Activated T-cell treated with anti-CD3 and anti-CD28 coated beads, Interleukin-2, amount 50 U/mL, for 1 hour (primary cell): ENCODE data around the gene FOXK1.
A peak's percentile ranks its signal among the peaks of the same experiment; 100 is the strongest.
"Not testable (repeated sequence)": the region's sequence is repeated elsewhere in the genome, so short reads cannot be mapped to it uniquely, and the experiment has no call there.

Experiments used
- DNase-seq: peaks from one replicate; pipeline ENCODE4 v3.0.0-alpha.2; 2020

The FOXK1 gene

GRCh38 chr7:4802577-4802976 is 120.5 kb downstream of the FOXK1 start:
- DNase-seq = not testable (repeated sequence)

DNA sequence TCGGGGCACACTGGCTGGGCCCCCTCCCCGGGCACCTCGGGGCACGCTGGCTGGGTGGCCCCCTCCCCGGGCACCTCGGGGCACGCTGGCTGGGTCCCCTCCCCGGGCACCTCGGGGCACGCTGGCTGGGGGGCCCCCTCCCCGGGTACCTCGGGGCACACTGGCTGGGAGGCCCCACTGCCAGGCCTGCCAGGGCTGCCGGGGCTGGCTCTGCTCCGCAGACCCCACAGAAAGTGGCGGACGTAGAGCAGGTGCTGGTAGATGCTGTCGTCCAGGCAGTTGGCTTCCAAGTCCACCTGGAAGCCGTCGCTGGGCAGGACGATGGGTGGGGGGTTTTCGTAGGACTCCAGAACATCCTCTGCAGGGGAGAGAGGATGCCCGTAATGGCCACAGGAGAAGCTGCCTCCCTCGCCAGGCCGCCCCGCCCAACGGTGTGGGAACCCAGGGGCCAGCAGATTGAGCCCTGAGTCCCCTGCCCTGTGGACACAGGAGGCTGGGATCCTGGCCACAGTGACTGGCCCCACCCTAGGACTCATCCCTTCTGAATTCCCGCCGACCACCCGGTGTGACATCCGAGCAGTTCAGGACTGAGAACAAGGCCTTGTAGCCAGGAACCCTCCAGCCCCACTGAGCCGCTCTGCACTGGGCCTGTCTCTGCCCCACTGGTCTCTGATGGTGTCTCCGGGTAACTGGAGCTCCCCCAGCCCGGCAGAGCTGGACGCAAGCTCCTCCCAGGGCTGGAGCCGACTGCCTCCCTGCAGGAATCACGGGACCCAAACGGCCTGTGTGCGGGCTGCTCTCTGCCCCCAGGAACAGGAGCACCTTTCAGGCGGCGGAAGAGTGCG is 121.5 kb downstream of the FOXK1 start:
- no peak for DNase-seq

DNA sequence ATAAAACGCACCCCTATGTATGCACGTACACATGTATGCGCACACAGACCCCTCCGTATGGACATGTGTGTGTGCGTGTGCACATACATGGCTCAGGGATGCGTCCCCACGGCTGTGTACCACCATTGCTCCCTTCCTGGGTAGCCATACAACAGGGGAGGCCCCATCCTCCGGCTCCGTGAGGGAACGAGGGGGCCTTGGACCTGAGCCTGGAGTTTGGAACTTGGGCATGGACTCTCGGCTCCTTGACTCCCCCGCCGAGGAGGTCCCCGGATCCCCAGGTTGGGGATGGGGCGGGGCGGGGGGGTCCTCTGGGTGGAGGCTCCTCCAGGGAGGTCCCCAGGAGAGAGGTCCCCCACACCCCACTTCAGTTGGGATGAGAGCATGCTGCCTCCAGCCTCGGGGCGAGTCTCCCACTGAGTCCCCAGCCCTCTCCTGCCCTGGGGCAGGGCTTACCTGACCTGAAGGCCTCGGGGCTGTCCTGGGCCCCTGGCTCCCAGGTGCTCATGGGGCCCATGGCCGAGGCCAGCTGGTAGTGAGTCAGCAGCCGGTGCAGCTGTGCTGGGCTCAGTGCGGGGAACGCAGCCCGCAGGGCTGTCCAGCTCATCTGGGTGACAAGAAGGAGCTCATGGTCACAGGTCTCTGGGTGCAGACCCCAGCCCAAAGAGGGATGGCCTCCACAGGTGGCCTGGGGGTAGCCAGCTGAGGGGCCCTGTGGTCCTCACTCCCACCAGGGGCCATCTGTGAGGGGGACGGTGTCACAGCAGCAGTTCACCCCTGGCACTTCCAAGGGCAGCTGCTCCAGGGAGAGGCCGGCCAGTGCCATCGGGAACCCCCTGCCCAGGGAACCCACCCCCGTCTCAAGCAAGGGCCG is 123.3 kb downstream of the FOXK1 start:
- no peak for DNase-seq

GRCh38 chr7:4805984-4806300 is 123.8 kb downstream of the FOXK1 start:
- no peak for DNase-seq

DNA sequence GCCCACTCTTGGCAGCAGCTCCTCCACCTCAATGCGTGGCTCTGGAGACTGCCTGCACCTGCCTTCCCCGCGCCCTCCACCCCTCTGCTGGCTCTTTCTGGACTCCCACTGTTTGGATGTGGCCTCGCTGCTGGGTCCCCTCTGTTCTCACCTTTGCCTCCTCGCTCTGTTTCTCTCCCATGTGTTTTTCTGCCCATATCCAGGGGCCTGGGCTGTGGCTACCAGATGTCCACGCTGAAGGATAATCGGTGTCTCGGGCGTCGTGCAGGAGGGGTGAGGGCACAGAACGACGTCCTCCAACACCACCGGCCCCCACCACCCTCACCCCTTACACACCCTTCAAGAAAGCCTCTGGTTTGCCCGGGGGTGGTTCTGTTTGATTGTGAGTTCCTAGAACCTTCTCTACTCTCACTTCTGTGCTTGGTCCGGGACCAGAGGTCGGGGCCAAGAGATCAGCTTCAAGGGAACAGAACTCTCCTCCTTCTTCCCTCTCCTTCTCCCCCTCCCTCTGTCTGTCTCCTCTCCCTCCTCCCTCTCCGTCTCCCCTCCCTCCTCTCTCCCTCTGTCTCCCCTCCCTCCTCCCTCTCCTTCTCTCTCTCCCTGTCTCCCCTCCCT is 125.0 kb downstream of the FOXK1 start:
- no peak for DNase-seq

DNA sequence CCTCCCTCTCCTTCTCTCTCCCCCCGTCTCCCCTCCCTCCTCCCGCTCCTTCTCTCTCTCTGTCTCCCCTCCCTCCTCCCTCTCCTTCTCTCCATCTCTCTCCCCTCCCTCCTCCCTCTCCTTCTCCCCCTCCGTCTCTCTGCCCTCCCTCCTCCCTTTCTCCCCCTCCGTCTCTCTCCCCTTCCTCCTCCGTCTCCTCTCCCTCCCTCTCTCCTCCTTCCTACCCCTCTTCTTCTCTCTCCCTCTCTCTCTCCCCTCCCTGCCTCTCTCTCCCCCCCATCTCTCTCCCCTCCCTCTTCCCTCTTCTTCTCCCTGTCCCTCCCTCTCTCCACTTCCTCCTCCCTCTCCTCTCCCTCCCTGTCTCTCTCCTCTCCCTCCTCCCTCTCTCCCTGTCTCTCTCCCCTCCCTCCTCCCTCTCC is 125.5 kb downstream of the FOXK1 start:
- DNase-seq = no peak

DNA sequence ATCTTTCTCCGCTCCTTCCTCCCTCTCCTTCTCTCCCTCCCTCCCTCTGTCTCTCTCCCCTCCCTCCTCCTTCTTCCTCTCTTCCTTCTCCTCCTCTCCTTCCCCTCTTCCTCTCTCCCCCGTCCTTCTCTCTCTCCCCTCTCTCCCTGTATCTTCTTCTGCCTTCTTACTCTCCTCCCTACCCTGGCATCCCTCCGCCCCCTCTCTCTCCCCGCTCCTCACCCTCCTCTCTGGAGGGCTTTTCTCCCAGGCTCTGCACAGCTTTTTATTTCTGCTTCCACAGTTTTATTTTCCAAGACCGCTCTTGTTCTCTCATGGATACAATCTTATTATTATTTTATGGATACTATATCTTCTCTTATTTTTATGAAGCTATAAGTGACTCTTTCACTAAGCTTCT is 125.9 kb downstream of the FOXK1 start:
- DNase-seq = no peak

- no peak for DNase-seq
Observed at GRCh38 chr7:4808565-4808964, 126.5 kb downstream of the FOXK1 start.

GRCh38 chr7:4809091-4809591 is 127.0 kb downstream of the FOXK1 start:
- peak; percentile 48 for DNase-seq

GRCh38 chr7:4809666-4810065 is 127.6 kb downstream of the FOXK1 start:
- DNase-seq = no peak

DNA sequence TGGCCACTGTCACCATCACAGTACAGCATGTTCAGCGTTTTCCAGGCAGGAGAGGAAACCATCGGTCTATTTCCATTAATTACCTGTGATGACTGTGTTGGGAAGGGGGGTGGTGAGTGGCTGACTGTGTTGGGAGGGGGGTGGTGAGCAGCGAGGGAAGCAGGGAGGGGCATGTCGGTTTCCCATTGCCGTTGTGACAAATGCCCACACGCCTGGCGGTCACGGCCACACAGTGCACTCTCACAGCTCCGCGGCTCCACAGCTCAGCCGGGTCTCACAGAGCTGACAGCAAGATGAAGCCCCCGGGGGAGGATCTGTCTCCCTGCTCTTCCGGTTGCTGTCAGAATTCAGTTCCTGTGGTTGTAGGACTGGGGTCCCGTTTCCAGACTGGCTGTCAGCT is 132.3 kb downstream of the FOXK1 start:
- DNase-seq = no peak

DNA sequence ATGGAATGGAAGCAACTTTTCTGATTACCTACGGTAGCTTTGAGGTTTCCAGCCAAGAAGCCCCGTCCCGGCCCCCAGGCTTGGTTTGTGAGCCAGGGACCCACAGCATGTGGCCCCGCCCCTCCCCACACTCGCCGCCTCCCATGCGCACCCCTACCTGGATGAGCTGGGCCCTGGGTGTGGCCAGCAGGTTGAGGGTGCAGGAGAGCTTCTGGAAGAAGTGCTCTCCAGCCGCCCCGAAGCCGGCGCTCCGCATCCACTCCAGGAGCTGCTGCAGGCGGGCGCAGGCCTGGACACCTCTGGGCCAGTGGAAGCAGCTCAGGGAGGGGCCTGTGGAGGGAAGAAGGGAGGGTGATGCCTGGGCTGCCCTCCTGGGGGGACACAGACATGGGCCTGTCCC is 133.0 kb downstream of the FOXK1 start:
- no peak for DNase-seq

- DNase-seq = no peak
Observed at GRCh38 chr7:4815609-4816418, 133.7 kb downstream of the FOXK1 start.

GRCh38 chr7:4816419-4817080 is 134.5 kb downstream of the FOXK1 start:
- DNase-seq = no peak

DNA sequence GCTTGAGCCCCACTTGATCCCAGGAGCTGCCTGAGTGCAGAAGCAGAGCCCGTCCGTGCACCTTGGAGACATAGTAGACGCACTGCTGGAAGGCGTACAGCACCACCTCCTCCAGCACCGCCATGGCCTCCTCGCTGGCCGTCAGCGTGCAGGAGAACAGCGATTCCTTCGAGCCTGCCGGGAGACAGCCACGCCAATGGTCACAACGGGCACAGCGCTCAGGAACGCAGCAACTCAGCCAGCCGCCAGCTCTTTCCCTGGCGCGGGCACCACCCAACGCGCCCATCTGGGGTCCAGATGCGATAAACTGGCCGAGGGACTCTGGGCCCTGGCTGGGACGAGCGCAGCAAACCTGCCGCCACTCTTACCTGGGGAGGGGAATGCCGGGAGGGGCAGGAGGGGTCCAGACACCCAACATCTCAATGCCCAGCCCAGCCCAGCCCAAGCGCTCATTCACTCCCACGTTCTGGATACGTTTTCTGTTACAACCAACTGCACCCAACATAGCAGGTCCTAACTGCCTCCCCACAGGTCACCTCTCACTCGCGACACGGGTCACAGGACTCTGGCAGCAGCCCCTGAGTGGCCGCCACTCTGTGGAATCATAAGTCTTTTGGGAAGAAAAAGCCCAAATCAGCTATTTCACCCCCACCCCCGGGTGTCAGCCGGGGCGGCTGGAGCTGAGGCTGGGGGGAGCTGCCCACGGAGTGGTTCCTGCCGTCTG is 135.2 kb downstream of the FOXK1 start:
- no peak for DNase-seq

GRCh38 chr7:4818000-4818794 is 136.1 kb downstream of the FOXK1 start:
- DNase-seq = no peak

- no peak for DNase-seq
Observed at GRCh38 chr7:4819560-4820404, 137.7 kb downstream of the FOXK1 start.

DNA sequence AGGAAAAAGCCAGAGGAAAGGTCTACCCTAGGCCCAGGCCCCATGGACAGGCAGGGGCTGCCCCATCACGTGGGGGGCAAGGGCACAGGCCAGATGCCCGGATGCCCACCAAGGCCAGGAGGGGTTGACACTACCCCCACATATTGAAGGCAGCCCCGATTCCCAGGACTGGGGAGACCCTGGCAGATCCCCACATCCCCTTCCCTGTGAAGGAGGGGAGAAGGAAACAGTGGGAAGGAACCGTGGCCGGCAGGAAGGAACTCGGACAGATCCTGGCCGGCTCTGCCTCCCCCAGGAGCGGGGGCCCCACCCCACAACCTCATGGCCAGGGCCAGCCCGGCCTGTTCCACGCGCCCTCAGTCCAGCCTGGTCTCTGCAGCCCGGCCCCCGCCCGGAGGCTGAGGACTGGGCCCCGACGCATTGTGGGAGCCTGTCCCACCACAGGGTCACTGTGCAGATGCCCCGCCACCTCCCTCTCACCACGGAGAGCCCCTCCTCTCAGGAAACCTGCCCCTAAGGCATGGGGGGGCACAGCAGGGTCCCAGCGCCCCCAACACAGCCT is 138.4 kb downstream of the FOXK1 start:
- no peak for DNase-seq
